Measurements from ENCODE around the gene NDUFV1. TPM values are rescaled to one million over a fixed set of nuclear protein-coding genes. Genes with fewer than 3 reads are reported as not detected.

NDUFV1 gene
- total RNA-seq, 4 donors from 2014 or later: 306 to 608 (median 365) TPM

DNA sequence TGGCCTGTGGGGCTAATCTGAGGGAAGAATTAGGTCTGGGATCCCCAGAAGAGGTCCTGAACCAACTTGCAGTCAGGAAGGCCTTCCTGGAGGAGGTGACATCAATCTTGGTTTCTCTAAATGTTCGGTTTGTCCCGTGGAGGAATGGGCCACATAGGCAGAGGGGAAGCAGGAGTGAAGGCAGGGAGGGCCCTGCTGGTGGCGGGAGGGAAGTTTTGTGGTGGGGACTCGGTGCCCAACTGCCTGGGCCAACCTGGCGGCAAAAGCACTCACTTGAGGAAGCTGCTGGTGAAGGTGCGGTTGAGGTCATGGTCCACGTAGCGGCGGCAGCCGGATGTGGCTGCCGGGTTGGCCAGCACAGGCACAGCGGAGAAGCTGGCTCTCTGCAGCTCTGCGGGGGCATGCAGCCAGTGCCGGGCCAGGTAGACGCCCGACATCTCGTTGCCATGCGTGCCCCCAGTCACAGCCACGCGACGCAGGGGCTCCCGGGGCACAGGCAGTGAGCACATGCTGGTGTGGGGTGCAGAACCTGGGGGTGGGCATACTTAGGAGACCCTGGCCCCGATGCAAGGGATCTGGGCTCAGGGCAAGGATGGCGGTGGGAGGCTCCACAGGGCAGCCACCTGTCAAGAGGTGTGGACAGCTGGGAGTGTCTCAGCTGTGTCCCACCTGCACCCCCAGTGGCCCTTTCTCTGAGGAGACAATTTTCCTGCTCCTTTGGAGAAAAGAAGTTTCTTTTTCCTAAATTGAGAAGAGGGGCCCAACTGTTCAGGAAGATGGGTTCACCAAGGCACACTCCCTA is 40.0 kb downstream of the NDUFV1 start:
- DNase-seq (no peak), ATAC-seq (no peak)
- TF ChIP-seq POLR2A (IDR thresholded peaks at IDR 0.05): no peak
- TF ChIP-seq, protein P1, sequence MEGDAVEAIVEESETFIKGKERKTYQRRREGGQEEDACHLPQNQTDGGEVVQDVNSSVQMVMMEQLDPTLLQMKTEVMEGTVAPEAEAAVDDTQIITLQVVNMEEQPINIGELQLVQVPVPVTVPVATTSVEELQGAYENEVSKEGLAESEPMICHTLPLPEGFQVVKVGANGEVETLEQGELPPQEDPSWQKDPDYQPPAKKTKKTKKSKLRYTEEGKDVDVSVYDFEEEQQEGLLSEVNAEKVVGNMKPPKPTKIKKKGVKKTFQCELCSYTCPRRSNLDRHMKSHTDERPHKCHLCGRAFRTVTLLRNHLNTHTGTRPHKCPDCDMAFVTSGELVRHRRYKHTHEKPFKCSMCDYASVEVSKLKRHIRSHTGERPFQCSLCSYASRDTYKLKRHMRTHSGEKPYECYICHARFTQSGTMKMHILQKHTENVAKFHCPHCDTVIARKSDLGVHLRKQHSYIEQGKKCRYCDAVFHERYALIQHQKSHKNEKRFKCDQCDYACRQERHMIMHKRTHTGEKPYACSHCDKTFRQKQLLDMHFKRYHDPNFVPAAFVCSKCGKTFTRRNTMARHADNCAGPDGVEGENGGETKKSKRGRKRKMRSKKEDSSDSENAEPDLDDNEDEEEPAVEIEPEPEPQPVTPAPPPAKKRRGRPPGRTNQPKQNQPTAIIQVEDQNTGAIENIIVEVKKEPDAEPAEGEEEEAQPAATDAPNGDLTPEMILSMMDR (IDR thresholded peaks at IDR 0.05 in 4 of 5, conservative IDR thresholded peaks at IDR 0.05 in 1 of 5): no peak
- H3K27me3 ChIP-seq: peaks cover 0 to 2% (median 2%) of the 10 kb centered on the region in 3 donors
- no peaks in the 10 kb centered on the region for H3K36me3 ChIP-seq
- intact Hi-C loops (cut with DNase I; ENCODE audit: low total_unique reads) (loop anchor here (10.0 kb wide), 1 partner anchor 58 kb away; no protein-coding TSS in a partner anchor), in situ Hi-C loops (cut with MboI; ENCODE audit: low sequenced_read_pairs in 4 of 4) (no loop called here)
- H3K4me1 ChIP-seq: no peaks in the 10 kb centered on the region
- no peaks in the 10 kb centered on the region for H3K9me3 ChIP-seq
- no peak overlapping the region for H3K4me3 ChIP-seq
- H3K27ac ChIP-seq: no peak overlapping the region

DNA sequence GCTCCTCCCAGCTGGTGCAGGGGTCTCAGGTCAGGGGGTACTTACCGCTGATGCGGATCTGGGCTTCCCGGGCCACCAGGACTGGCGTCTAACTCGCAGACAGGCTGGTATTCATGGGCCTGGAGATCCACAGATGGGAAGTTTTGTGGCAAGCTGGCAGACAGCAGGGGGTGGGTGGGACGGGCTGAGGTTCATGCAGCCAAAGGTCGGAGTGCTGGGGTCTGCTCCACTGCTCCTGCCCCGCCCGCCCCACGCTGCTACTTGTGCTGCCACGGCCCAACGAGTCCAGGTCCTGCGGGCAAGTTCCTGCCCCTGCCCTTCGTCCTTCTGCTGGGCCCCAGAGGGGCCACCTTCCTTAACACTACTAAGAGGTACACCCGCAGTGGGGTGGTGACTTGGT is 40.7 kb downstream of the NDUFV1 start:
- H3K27me3 ChIP-seq: peaks cover 0 to 5% (median 2%) of the 10 kb centered on the region in 3 donors

DNA sequence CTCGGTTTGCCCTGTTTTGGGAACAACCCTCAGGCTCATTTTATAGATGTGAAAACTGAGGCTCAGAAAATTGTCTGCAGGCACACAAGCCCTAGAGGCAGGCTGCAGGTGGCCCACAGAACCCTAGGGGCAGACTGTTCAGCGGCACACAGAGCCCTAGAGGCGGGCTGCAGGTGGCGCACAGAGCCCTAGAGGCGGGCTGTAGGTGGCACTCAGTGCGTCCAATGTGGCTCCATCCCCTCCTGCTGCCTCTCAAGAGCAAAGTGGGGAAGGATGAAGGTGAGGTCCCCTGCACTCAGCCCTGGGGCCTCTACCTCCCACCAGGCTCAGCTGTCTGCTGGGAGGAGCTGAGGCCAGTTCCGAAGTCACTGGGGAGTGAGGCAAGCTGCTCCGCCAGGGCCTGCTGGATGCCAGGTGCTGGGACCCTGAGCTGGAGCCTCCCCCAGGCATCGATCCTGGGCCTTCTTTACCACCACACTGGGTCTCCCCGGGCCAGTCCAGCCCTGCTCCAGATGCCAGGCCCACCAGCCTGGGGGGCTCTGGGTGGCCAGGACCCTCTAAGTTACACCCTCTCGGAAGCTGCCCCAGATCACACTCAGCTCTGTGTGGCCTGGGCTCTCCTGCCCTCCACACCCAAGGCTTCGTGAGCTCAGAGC is 41.5 kb downstream of the NDUFV1 start:
- no peak for TF ChIP-seq POLR2A (IDR thresholded peaks at IDR 0.05)
- TF ChIP-seq, protein P1 (IDR thresholded peaks at IDR 0.05 in 4 of 5, conservative IDR thresholded peaks at IDR 0.05 in 1 of 5): no peak
- in situ Hi-C loops (cut with MboI; ENCODE audit: low sequenced_read_pairs in 4 of 4) (no loop called here), intact Hi-C loops (cut with DNase I; ENCODE audit: low total_unique reads) (loop anchor here (10.0 kb wide), 1 partner anchor 57 kb away; no protein-coding TSS in a partner anchor)

More for the DNA sequence above, 40.7 kb downstream of the NDUFV1 start:
- TF ChIP-seq, protein P1 (IDR thresholded peaks at IDR 0.05 in 4 of 5, conservative IDR thresholded peaks at IDR 0.05 in 1 of 5): no peak
- no peak for TF ChIP-seq POLR2A (IDR thresholded peaks at IDR 0.05)
- H3K4me3 ChIP-seq: no peak overlapping the region
- H3K36me3 ChIP-seq: no peaks in the 10 kb centered on the region
- intact Hi-C loops (cut with DNase I; ENCODE audit: low total_unique reads) (loop anchor here (10.0 kb wide), 1 partner anchor 57 kb away; no protein-coding TSS in a partner anchor), in situ Hi-C loops (cut with MboI; ENCODE audit: low sequenced_read_pairs in 4 of 4) (no loop called here)
- H3K4me1 ChIP-seq: no peaks in the 10 kb centered on the region
- no peaks in the 10 kb centered on the region for H3K9me3 ChIP-seq
- ATAC-seq (no peak), DNase-seq (no peak)
- no peak overlapping the region for H3K27ac ChIP-seq

DNA sequence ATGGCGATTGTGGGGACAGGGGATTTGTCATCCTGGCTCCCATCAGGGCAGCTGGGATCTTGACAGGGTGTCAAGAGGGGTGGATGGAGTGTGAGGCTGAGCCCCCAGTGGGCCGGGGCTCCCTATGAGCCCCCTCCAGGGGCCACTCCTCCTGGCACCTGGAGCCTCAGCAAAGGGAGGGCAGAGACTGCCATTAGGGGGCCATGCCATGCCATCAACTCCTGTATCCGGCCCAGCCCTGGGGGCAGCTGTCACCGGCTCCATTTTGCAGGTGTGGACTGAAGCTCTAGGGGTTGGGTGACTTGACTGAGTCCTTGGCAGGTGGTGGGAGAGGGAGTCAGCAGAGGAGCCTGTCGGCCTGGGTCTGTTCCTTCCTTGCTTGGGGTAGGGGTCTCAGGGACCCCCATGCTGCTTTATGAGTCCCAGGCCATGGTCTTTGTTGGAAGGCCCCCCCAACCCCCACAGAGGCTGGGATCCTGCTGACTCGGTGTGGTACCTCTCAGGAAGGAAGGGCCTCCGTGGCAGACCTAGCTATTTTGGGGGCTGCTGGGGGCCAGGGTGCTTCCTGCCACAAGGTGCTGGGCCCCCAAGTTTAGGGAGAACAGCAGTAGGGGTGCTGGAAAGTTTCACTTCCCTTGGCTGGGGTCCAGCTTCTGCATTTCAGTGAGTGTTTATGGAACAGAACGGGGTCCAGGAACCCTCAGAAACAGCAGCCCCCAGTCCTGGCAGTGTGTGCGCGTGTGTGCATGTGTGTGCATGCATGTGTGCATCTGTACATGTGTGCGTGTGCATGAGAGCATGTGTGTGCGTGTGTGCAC is 42.3 kb downstream of the NDUFV1 start:
- DNase-seq (no peak), ATAC-seq (no peak)
- no peaks in the 10 kb centered on the region for H3K9me3 ChIP-seq
- no peak for TF ChIP-seq POLR2A (IDR thresholded peaks at IDR 0.05)
- TF ChIP-seq, protein P1 (IDR thresholded peaks at IDR 0.05 in 4 of 5, conservative IDR thresholded peaks at IDR 0.05 in 1 of 5): no peak
- in situ Hi-C loops (cut with MboI; ENCODE audit: low sequenced_read_pairs in 4 of 4): no loop called here
- no peaks in the 10 kb centered on the region for H3K4me1 ChIP-seq
- H3K27me3 ChIP-seq: peaks cover 0 to 5% (median 2%) of the 10 kb centered on the region in 3 donors
- no peak overlapping the region for H3K27ac ChIP-seq
- intact Hi-C loops (cut with DNase I; ENCODE audit: low total_unique reads): loop anchor here (10.0 kb wide), 1 partner anchor 56 kb away; no protein-coding TSS in a partner anchor
- H3K4me3 ChIP-seq: no peak overlapping the region
- no peaks in the 10 kb centered on the region for H3K36me3 ChIP-seq

More for the DNA sequence above, 41.5 kb downstream of the NDUFV1 start:
- Histone ChIP-seq H3K36me3 (no peaks in the 10 kb centered on the region), H3K4me3 (no peak overlapping the region), H3K27ac (no peak overlapping the region), H3K9me3 (no peaks in the 10 kb centered on the region), H3K4me1 (no peaks in the 10 kb centered on the region), H3K27me3 (peaks cover 0 to 5% (median 2%) of the 10 kb centered on the region in 3 donors)
- no peak for DNase-seq
- ATAC-seq: no peak
